Measurements from ENCODE around the gene CAMK1D.
A peak's percentile ranks its signal among the peaks of the same experiment; 100 is the strongest.
"Not testable (repeated sequence)": the region's sequence is repeated elsewhere in the genome, so short reads cannot be mapped to it uniquely, and the experiment has no call there.

DNA sequence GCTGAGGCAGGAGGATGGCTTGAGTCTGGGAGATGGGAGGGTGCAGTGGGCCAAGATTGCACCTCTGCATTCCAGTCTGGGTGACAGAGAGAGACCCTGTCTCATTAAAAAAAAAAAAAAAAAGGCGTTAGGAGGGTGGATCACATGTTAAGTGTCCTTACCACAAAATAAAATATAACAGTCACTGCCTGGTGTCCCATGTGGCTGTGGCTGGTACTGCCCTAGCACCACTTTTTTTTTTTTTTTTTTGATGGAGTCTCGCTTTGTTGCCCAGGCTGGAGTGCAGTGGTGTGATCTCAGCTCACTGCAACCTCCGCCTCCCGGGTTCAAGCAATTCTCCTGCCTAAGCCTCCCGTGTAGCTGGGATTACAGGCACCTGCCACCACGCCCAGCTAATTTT, 460.7 kb downstream of the CAMK1D start:
- TF ChIP-seq, protein P1, sequence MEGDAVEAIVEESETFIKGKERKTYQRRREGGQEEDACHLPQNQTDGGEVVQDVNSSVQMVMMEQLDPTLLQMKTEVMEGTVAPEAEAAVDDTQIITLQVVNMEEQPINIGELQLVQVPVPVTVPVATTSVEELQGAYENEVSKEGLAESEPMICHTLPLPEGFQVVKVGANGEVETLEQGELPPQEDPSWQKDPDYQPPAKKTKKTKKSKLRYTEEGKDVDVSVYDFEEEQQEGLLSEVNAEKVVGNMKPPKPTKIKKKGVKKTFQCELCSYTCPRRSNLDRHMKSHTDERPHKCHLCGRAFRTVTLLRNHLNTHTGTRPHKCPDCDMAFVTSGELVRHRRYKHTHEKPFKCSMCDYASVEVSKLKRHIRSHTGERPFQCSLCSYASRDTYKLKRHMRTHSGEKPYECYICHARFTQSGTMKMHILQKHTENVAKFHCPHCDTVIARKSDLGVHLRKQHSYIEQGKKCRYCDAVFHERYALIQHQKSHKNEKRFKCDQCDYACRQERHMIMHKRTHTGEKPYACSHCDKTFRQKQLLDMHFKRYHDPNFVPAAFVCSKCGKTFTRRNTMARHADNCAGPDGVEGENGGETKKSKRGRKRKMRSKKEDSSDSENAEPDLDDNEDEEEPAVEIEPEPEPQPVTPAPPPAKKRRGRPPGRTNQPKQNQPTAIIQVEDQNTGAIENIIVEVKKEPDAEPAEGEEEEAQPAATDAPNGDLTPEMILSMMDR (IDR thresholded peaks at IDR 0.05; ENCODE audit: borderline replicate concordance, extremely low read depth, low read length, poor library complexity, severe bottlenecking), result peak; percentile 18
- not testable (repeated sequence) for TF ChIP-seq EZH2 (IDR thresholded peaks at IDR 0.05; ENCODE audit: borderline replicate concordance, low read depth, low read length, severe bottlenecking)

Measured in DND-41 (cell line).